ENCODE measurements around the gene PXDN.

PXDN gene

GRCh38 chr2:1746174-1747064 lies 2.1 kb upstream of the PXDN start:
- H3K36me3 ChIP-seq (ENCODE audit: control insufficient read depth in 2 of 2, insufficient read depth in 1 of 2, low read length in 2 of 2), result peaks cover 0 to 3% of the 10 kb centered on the region in 2 experiments; a peak in 1 of 3 replicates
- no peaks in the 10 kb centered on the region; the same call in 1 of the 2 replicates for H3K4me1 ChIP-seq (ENCODE audit: control insufficient read depth, insufficient read depth, low read length)
- ChIA-PET CTCF (no interaction called here), POLR2A (no interaction called here)
- TF ChIP-seq ZNF341 (tag by site-specific recombination; IDR thresholded peaks at IDR 0.05; ENCODE audit: low read depth) (no peak), ATF2 (tag by site-specific recombination; IDR thresholded peaks at IDR 0.05; ENCODE audit: low read depth) (no peak), ZNF513 (tag by site-specific recombination; IDR thresholded peaks at IDR 0.05) (no peak), ZNF18 (tag by site-specific recombination; IDR thresholded peaks at IDR 0.05) (peak; percentile 87)
- no peaks in the 10 kb centered on the region for H3K9me3 ChIP-seq (ENCODE audit: control insufficient read depth, insufficient read depth, low read depth, low read length)
- no peak overlapping the region for H3K4me3 ChIP-seq (ENCODE audit: low read depth, low read length)
- H3K27ac ChIP-seq (ENCODE audit: extremely low read depth, low read depth, low read length), result no peak overlapping the region

- CTCF ChIA-PET, result no interaction called here
- Histone ChIP-seq H3K27ac (ENCODE audit: extremely low read depth, low read depth, low read length) (no peak overlapping the region), H3K9me3 (ENCODE audit: control insufficient read depth, insufficient read depth, low read depth, low read length) (no peaks in the 10 kb centered on the region), H3K36me3 (ENCODE audit: control insufficient read depth in 2 of 2, insufficient read depth in 1 of 2, low read length in 2 of 2) (peaks cover 0 to 3% of the 10 kb centered on the region in 2 experiments; a peak in 1 of 3 replicates), H3K4me3 (ENCODE audit: low read depth, low read length) (no peak overlapping the region), H3K4me1 (ENCODE audit: control insufficient read depth, insufficient read depth, low read length) (no peaks in the 10 kb centered on the region; the same call in 1 of the 2 replicates)
- POLR2A ChIA-PET, result no interaction called here
- no peak for TF ChIP-seq ZBTB11 (tag by site-specific recombination; conservative IDR thresholded peaks at IDR 0.05; ENCODE audit: low read depth)
- TF ChIP-seq ZNF398 (tag by site-specific recombination; IDR thresholded peaks at IDR 0.05), result no peak
- TF ChIP-seq ZNF2 (tag by site-specific recombination; IDR thresholded peaks at IDR 0.05), result no peak
- no peak for TF ChIP-seq ZNF626 (tag by site-specific recombination; IDR thresholded peaks at IDR 0.05)
- TF ChIP-seq BCL11B (tag by site-specific recombination; IDR thresholded peaks at IDR 0.05; ENCODE audit: low read depth), result no peak
- TF ChIP-seq ZSCAN4 (tag by site-specific recombination; IDR thresholded peaks at IDR 0.05), result no peak
- TF ChIP-seq ZNF341 (tag by site-specific recombination; IDR thresholded peaks at IDR 0.05; ENCODE audit: low read depth), result no peak
- no peak for TF ChIP-seq MEIS1 (CRISPR knock-in tag; IDR thresholded peaks at IDR 0.05; ENCODE audit: borderline replicate concordance)
- no peak for TF ChIP-seq ZNF132 (tag by site-specific recombination; IDR thresholded peaks at IDR 0.05; ENCODE audit: borderline replicate concordance)
- TF ChIP-seq ZNF175 (tag by site-specific recombination; IDR thresholded peaks at IDR 0.05), result no peak
- no peak for TF ChIP-seq ZNF677 (tag by site-specific recombination; IDR thresholded peaks at IDR 0.05)
- no peak for TF ChIP-seq ZNF449 (tag by site-specific recombination; IDR thresholded peaks at IDR 0.05)
- TF ChIP-seq ZNF274 (IDR thresholded peaks at IDR 0.05; ENCODE audit: low read length), result no peak
- TF ChIP-seq ZNF274 (tag by site-specific recombination; IDR thresholded peaks at IDR 0.05; ENCODE audit: borderline replicate concordance), result no peak
- TF ChIP-seq ZNF184 (tag by site-specific recombination; IDR thresholded peaks at IDR 0.05), result no peak
Observed at GRCh38 chr2:1745171-1746023, 1.1 kb upstream of the PXDN start.

Data from HEK293 (cell line).